ENCODE data around the gene KRT4.

KRT4 gene

DNA sequence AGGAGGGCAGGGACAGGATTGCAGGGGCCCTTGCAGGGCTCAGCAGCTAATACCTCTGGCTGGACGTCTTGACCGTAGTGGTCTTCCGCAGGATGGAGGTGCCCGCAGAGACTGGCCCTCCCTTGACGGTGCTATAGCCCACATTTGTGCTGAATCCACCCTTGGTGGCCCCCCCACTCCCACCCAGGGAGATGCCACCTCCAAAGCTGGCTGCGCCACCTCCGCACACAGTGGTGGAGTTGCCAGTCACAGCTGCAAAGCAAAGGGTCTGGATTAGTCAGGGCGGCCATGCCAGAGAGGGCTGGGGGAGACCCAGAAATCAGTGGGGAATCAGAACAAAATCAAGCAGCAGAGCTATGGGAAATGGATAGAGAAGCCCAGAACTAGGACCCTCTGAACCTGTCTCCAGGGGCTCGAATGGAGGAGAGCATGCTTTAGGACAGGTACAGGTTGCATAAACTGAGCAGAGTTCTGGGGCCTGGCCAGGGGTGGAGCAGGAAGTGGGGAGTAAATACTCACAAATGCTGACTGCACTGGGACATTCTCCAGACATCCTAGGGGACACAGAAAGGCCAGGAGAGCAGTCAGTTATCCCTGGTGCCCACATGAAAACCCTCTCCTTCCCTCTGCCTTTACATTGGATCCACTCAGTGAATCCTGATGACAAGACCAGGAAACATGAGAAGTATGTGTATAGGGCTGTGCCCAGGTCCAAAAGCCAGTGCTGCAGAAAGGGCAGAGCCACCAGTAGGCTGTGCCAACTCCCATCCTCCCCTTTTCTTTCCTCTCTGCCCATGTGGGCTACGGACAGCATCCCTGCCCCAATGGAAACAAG, 8.1 kb upstream of the KRT4 start:
- DNase-seq, result no peak

GRCh38 chr12:52821071-52821730, 7.3 kb upstream of the KRT4 start:
- DNase-seq, result no peak

DNA sequence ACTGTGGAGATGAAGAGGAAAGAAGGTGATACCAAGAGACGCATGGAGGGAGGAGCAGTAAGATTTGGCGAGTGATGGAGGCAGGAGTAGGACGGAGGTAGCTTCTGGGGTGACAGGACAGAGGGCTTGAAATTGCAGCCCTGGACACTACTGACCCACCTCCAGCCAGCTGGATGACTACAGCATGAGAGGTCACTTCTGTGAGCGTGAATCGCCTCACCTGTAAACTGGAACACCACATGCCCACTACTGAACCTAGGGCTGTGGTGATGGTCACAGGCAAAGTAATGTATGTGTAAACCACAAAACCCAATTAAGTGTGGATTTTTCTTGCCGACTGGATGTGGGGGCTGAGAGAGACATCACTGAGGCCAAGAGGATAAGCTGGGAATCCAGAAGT, 6.6 kb upstream of the KRT4 start:
- no peak for DNase-seq

GRCh38 chr12:52819731-52820510, 6.0 kb upstream of the KRT4 start:
- DNase-seq, result no peak

DNA sequence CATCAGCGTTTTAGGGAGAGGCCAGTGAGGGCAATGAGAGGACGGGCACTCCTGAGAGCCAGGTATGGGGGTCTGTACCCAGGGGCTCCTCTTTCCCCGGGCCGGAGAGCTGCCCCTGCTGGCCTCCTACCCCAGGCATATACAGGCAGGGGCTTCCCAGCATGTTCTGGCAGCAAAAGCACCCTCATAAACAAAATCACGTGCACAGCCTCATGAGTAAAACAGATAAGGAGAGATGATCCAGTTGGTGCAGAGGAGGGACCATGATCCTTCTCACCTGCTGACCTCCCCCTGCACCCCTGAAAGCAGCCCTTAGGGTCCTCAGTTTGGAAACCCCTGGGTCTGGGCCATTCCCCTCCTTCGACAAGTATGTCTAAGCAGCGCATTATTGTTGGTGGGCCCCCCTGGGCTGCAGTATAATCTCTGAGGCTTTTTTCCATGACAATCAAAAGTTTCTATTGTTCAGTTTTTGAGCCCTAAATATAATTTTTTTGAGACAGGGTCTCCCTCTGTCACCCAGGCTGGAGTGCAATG, 5.0 kb upstream of the KRT4 start:
- no peak for DNase-seq

- DNase-seq, result no peak
Measured at GRCh38 chr12:52818388-52818787, 4.5 kb upstream of the KRT4 start.

- no peak for DNase-seq
Measured at GRCh38 chr12:52817699-52818238, 3.9 kb upstream of the KRT4 start.

DNA sequence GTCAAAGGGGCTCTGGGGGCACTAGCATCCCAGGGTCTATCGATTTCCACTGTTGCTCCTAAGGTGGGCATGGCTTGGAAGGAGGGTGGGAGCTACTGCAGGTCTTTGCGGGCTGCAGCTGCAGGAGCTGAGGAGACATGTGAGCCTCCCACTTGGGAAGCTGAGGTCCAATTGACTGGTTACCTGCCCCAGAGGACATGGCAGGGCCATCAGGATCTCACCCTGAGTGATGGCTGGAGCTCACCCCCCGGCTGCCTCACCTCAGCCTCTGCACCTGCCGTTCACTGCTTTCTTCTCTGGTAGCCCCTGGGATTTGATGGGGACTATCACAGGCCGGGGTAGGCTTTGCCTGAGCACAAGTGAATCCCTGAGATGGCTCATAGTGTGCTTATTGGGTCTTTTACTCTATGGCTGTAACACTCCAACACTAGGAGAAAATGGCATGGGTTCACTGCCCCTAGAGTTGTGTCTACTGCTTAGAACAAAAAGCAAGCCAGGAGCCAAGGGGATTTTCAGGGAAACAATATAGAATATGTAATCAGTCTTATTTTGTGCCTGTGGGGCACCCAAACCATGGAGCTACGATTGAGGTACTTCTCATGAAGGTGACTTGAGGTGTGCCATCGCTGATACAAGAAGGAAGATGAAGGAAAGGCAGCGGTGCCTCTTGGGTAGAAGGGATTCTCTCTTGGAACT, 3.2 kb upstream of the KRT4 start:
- DNase-seq, result no peak

- no peak for DNase-seq
Measured at GRCh38 chr12:52815676-52816588, 2.0 kb upstream of the KRT4 start.

DNA sequence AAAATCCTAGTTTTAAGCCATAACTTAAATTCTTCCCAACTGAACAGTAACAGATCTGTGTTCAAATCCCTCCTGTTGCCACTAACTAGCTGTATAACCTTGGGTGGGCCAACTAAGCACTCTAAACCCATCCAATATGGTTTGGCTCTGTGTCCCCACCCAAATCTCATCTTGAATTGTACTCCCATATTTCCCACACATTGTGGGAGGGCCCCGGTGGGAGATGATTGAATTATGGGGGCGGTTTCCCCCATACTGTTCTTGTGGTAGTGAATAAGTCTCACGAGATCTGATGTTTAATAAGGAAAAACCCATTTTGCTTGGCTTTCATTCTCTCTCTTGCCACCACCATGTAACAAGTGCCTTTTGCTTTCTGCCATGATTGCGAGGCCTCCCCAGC, 1.2 kb upstream of the KRT4 start:
- DNase-seq, result no peak

DNA sequence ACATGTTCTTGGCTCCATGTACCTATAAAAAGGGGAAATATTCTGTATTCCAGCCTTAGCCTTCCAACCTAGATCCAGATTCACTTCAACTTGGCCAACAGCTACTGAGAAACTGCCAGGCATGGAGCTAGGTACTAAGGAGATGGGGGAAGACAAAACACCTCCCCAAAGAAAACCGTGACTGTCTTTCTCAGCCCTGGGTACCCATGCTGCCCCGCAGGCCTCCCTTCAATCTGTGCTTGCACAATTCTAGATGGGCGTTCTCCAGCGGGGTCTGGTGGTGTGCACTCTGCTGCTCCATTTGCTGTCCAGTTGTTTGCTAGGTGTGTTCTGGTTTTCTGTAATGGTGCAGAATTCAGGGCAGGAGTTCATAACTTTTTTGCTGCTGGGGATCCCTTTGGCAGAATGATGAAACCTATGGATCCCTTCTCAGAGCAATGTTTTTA, 817 bp upstream of the KRT4 start:
- no peak for DNase-seq

DNA sequence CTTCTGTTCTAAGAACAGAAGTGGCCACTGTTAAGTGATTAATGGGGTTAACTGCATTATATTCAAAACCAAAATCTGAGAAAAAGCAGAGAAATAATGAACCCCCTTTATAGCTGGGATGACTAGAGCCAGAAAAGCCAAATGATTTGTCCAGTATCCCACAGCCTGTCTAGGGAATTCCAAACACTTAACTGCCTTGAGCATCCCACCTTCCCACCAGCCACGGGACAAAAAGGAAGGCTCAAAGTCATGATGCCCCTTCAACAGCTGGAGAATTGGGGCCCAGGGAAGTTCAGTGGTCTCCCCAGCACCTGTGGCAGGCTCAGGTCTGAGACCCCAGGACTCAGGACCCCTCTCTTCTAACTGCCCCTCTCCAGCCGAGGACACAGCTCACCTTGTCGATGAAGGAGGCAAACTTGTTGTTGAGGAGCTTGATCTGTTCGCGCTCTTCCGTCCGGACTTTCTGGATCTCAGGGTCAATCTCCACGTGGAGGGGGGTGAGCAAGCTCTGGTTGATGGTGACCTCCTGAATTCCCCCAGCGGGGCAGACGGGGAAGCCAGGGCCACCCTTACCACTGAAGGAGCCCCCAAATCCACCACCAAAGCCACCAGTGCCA, 605 bp downstream of the KRT4 start:
- DNase-seq, result no peak

DNA sequence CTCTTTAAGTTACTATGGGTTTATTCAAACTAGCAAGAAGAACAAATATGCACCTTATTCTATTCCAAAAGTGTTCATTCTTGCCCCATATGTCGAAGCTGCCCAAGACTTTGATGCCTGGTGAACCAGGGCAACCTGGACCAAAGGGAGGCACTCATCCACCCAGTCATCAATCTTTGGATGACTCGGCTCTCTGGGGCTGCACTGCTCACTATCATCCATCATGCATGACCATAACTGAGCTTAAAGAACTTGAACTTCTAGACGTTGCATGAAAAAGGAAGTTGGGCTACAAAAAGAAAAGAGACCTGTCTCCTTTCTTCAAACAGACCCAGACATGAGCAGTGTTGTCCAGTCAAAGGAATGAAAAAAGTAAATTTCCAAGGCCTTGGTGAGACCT, 1.2 kb downstream of the KRT4 start:
- no peak for DNase-seq

DNA sequence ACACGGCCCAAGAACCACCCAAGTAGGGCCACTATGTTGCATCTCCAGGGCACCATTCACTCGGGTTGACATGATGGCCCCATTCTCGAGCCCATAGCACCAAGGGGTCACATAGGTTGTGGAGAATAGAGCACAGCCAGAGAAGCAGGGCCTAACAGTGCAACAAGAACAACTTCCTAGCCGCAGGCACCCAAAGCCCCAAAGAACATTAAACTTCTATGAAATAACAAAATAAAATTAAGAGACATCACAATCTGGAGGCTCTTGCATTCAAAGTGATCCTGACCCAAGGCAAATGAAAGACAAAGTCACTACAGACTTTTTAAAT, 1.9 kb downstream of the KRT4 start:
- no peak for DNase-seq

DNA sequence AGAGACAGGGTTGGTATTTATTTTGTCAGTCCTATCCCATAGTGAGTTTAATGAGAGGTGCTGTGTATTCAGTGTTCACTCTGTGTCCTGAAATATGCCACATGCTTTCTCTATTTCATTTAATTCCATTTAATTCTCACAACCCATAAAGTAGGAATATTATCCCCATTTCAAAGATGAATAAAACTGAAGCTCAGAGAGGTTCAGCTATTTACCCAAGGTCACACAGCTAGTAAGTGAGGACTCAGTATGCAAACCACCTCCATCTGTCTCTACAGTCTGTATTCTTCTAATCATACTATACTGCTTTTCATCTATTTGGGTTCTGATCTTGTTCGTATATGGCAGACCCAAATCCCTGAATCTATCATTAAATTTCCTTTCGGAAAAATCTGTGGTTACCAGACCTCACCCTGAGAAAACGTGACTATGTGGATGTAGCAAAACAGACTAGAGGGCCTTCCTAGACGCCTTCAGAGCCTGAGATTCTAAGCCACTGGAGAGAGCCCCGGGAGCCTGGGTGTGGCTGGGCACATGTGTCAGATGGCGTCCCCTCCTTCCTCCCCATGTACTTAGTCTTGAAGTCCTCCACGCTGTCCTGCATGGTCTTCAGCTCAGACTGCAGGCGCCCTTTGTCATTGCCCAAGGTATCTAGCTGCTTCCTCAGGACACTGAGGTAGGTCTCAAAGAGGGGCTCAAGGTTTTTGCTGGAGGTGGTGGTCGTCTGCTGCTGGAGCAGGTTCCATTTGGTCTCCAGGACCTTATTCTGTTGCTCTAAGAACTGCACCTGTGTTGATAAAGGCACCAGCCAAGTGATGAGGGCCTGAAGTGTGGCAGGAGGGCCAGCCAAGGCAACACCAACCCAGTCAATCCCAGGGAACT, 2.5 kb downstream of the KRT4 start:
- DNase-seq, result no peak

GRCh38 chr12:52810554-52810953, 3.4 kb downstream of the KRT4 start:
- DNase-seq, result no peak

DNA sequence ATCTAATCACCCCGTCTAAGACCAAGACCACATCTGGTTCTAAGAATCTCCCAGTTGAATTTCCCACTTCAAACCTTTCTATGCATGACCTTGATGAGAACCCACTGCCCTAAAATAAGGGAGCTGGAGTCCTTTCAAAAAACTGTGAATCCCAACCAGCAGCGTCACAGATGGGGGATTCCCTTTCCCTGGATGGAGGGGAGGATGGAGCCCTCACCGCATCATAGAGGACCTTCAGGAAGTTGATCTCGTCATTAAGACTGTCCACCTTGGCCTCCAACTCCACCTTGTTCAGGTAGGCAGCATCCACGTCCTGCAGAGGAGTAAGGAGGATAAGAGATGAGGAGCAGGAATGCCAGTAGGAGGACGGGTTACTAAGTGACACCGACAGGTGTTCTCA, 4.8 kb downstream of the KRT4 start:
- DNase-seq, result no peak

DNA sequence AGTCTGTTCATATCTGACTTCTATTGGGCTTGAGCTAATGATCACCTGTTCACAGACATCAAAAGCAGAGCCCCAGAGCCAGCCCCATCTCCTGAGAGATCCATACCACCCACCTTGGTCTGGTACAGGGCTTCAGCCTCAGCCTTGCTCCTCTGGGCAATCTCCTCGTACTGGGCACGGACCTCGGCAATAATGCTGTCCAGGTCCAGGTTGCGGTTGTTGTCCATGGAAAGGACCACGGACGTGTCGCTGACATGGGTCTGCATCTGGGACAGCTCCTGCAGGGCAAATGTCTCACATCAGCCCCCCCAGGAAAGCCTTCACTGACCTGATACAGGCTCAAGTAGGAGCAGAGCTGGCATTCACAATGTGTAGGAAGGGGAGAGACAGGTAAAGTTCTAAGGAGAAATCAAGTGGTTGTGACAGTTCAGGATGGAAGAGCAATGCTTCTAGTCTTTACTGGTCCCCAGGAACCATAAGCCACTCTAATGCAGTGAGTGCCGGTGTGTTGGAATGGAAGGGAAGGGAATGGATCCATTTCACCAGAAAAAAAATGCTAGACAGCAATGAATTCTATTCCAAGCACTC, 5.2 kb downstream of the KRT4 start:
- DNase-seq, result no peak

Measured in stimulated activated CD4-positive, alpha-beta T cell treated with anti-CD3 and anti-CD28 coated beads, Interleukin-15, amount 100 ng/mL, for 24 hours (primary cell).